SK-N-MC (cell line): ENCODE data around the gene PLPPR4.
"Not testable (repeated sequence)": the region's sequence is repeated elsewhere in the genome, so short reads cannot be mapped to it uniquely, and the experiment has no call there.

ENCODE experiments used
- DNase-seq: peaks from one replicate; pipeline ENCODE4 v3.0.0-alpha.2; 2011; ENCODE audit warnings: low read depth, low spot score
- H3K27ac ChIP-seq: fragments of 200-600 bp; sonication (generic); 2 replicates; pipeline ENCODE4 v1.5.1; 2016; ENCODE audit warnings: mixed run types
- H3K36me3 ChIP-seq: fragments of 200-600 bp; sonication (generic); 2 replicates; pipeline ENCODE4 v1.6.1; 2017; ENCODE audit warnings: antibody characterized with exemption, low read length, mixed read lengths; ENCODE audit not compliant: insufficient read depth
- H3K4me3 ChIP-seq: fragments of 200-600 bp; sonication (generic); 2 replicates; pipeline ENCODE4 v1.5.1; 2016
- H3K9ac ChIP-seq: fragments of 200-600 bp; sonication (generic); 2 replicates; pipeline ENCODE4 v1.8.0; 2017; ENCODE audit warnings: mixed run types, mixed read lengths; ENCODE audit not compliant: insufficient read length
- H3K9me3 ChIP-seq: fragments of 200-600 bp; sonication (generic); 2 replicates; pipeline ENCODE4 v1.6.1; 2017; ENCODE audit warnings: low read depth, mild to moderate bottlenecking, antibody characterized with exemption, low read length, moderate library complexity, mixed read lengths
- EZH2 ChIP-seq: fragments of 200-600 bp; sonication (generic); IDR thresholded peaks from one replicate; pipeline ENCODE4 v1.6.1; 2017; ENCODE audit warnings: antibody characterized with exemption
- FOXP2 ChIP-seq: optimal IDR thresholded peaks from 2 replicates; pipeline ENCODE3; 2011; ENCODE audit warnings: mild to moderate bottlenecking, moderate library complexity; ENCODE audit not compliant: insufficient read depth; ENCODE audit errors: extremely low read length, control extremely low read depth
- POLR2AphosphoS5 ChIP-seq: IDR thresholded peaks from 2 replicates; pipeline ENCODE4 v1.6.1; 2012; ENCODE audit warnings: mild to moderate bottlenecking, low read depth, low read length, borderline replicate concordance

The PLPPR4 gene

DNA sequence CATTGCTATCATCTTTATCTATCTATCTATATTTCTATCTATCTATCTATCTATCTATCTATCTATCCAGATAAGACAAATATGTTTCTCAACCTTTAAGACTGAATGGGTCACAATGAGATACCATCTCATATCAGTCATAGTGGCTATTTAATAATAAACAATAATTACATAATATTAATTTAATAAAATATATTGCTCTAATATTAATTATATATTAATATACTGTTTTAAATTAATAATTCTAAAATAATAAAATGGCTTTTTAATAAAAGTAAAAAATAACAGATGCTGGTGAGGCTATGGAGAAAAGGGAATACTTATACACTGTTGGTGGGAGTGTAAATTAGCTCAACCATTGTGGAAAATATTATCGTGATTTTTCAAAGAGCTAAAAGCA, 13.0 kb upstream of the PLPPR4 start:
- H3K9me3 ChIP-seq: no peaks in the 10 kb centered on the region
- no peak overlapping the region for H3K9ac ChIP-seq
- H3K36me3 ChIP-seq: no peaks in the 10 kb centered on the region
- TF ChIP-seq POLR2AphosphoS5 (no peak), EZH2 (no peak), FOXP2 (no peak)
- H3K27ac ChIP-seq: no peak overlapping the region
- no peak overlapping the region for H3K4me3 ChIP-seq
- no peak for DNase-seq

DNA sequence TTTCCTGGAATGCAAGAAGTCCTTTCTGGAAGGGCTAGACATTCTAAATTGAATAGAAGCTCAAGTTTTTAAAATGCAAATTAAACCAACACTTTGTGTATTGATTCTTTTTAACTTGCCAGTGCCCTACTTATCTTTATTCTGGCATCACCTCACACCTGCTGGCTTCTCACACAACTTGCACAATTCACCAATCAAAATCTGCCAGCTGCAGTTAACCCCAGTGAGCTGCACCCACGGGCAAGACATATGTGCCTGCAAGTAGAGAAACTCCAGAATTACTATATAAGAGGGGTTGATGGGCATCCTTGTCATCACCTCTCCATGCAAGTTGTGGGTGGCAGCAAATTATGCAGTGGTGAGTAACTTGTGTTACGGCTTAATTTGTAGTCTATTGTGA, 11.7 kb upstream of the PLPPR4 start:
- Histone ChIP-seq H3K9me3 (no peaks in the 10 kb centered on the region), H3K9ac (no peak overlapping the region), H3K4me3 (no peak overlapping the region), H3K27ac (no peak overlapping the region), H3K36me3 (no peaks in the 10 kb centered on the region)
- no peak for DNase-seq
- TF ChIP-seq EZH2 (no peak), FOXP2 (no peak), POLR2AphosphoS5 (no peak)

DNA sequence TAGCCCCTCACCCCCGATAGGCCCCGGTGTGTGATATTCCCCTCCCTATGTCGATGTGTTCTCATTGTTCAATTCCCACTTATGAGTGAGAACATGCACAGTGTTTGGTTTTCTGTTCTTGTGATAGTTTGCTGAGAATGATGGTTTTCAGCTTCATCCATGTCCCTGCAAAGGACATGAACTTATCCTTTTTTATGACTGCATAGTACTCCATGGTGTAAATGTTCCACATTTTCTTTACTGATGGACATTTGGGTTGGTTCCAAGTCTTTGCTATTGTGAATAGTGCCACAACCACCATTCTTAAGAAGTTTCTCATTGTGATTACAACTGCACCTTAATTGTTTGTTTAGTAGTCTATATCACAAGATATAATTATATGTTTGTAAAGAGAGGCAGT, 3.9 kb upstream of the PLPPR4 start:
- not testable (repeated sequence) for DNase-seq, H3K27ac ChIP-seq, H3K36me3 ChIP-seq, H3K9ac ChIP-seq, H3K4me3 ChIP-seq, H3K9me3 ChIP-seq

DNA sequence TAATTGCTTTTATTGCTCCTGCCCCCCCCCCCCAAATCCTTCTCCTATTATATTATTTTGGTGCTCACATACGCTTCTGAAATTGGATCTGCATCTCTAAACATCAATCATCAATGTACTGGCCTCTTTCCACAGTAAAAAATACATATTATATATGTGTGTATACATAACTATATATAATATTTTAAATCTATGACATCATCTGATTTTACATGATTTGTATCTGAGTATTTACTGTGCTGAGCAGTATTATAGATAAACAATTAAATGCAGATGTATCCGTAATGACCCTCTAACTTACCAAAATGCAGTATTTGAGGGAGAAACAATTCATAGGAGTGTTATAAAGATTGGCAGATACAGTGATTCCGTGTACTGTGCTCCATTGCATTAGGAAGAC, 832 bp downstream of the PLPPR4 start:
- H3K4me3 ChIP-seq: no peak overlapping the region

DNA sequence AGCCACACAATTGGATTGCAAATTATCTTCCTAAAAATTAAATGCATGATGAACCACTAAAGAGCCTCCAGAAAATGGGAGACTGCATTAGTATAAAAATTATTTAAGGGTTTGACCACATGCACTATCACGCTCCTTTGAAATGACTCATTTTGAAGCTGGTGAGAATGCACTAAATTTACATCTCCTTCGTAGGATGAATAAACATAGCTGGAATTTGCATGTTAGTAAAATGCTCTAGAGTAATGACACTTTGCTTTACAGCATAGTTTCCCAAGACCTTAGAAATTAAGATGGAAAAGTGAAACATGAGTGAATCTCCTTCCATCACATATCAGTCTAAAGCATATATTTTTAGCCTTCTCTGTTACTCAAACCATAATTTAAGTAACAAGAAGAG, 2.4 kb downstream of the PLPPR4 start:
- H3K9ac ChIP-seq: no peak overlapping the region
- TF ChIP-seq EZH2: no peak
- no peak for TF ChIP-seq FOXP2
- TF ChIP-seq POLR2AphosphoS5: no peak
- DNase-seq: no peak
- no peaks in the 10 kb centered on the region for H3K36me3 ChIP-seq
- no peak overlapping the region for H3K4me3 ChIP-seq
- no peaks in the 10 kb centered on the region for H3K9me3 ChIP-seq
- no peak overlapping the region for H3K27ac ChIP-seq

More for the DNA sequence above, 832 bp downstream of the PLPPR4 start:
- Histone ChIP-seq H3K9ac (no peak overlapping the region), H3K9me3 (no peaks in the 10 kb centered on the region), H3K36me3 (no peaks in the 10 kb centered on the region), H3K27ac (no peak overlapping the region)
- no peak for DNase-seq
- TF ChIP-seq FOXP2: no peak
- TF ChIP-seq EZH2: no peak
- TF ChIP-seq POLR2AphosphoS5: no peak

DNA sequence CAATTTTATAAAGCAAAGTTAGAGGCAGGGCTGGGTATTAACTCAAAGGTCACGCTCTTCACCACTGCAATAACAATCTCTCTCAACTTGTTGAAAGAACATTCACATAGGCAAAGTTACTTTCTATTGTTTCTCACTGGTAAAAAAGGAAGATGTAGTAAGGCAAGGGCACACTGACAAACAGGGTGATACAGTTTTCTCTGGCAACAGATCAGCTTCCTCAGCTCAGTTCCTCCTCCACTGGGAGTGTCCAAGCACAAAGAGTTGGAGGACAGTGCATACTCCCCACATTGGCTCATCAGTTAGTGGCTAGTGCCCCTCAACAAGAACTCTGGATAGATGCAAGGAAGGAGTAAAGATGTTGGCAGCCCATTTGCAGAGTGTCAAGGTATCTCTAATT, 3.7 kb downstream of the PLPPR4 start:
- Histone ChIP-seq H3K27ac (no peak overlapping the region), H3K9ac (no peak overlapping the region), H3K9me3 (no peaks in the 10 kb centered on the region), H3K4me3 (no peak overlapping the region), H3K36me3 (no peaks in the 10 kb centered on the region)
- DNase-seq: no peak
- TF ChIP-seq EZH2 (no peak), POLR2AphosphoS5 (no peak), FOXP2 (no peak)

DNA sequence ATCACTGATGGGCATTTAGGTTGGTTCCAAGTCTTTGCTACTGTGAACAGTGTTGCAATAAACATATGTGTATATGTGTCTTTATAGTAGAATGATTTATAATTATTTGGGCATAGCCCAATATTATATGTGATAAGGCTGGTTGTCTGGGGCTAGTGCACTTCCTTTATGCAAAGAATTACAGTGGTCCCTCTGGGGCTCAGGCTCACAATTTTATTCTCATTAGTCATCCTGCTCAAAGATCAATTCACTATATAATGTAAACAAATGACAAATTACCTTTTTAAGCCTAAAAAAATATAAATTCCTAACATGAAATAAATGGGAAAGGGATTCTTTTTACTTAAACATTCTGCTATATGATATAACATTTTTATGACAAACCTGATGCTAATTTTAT, 5.0 kb downstream of the PLPPR4 start:
- TF ChIP-seq EZH2 (no peak), POLR2AphosphoS5 (no peak), FOXP2 (no peak)
- no peak overlapping the region for H3K27ac ChIP-seq

DNA sequence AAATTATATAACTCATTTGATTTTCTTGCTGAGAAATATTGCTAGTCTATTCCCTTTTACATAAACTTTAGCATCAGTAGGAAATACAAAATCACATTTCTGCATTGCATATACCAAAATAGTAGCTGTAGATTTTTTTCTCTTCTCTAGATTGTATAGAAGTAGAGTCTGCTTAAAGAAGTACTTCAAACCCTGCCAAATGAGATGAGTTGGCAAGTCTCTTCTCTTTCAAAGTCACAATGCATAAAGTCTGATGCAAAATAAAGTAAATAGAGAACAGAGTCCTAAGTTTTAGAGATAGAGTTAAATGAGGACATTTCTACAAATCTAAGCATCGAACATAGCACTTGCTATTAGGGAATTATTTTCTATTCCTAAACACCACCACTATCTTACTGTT, 6.4 kb downstream of the PLPPR4 start:
- no peak overlapping the region for H3K4me3 ChIP-seq
- DNase-seq: no peak
- H3K36me3 ChIP-seq: no peaks in the 10 kb centered on the region
- TF ChIP-seq FOXP2: no peak
- TF ChIP-seq EZH2: no peak
- TF ChIP-seq POLR2AphosphoS5: no peak
- no peak overlapping the region for H3K9ac ChIP-seq
- no peaks in the 10 kb centered on the region for H3K9me3 ChIP-seq
- no peak overlapping the region for H3K27ac ChIP-seq

More for the DNA sequence above, 5.0 kb downstream of the PLPPR4 start:
- no peaks in the 10 kb centered on the region for H3K9me3 ChIP-seq
- H3K36me3 ChIP-seq: no peaks in the 10 kb centered on the region
- no peak overlapping the region for H3K4me3 ChIP-seq
- DNase-seq: no peak
- no peak overlapping the region for H3K9ac ChIP-seq

DNA sequence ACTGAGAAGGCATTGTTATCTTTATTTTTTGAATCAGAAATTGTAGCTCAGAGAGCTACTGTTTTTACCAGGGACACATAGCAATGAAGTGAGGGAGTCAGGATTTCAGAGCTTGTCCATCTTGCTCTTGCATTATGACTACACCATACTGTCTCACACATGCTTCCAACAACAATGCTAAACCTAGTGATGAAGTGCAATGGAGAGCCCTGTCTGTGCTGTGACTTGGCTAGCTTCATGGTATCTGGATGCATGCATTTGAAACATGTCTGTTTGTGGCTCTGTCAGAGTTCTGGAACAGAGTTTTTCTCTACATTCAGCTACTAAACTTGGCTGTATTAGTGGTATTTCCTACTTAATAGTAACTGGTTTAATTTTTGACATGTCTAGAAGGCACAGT, 7.0 kb downstream of the PLPPR4 start:
- no peak overlapping the region for H3K4me3 ChIP-seq
- H3K9me3 ChIP-seq: no peaks in the 10 kb centered on the region
- no peak for DNase-seq
- H3K27ac ChIP-seq: no peak overlapping the region
- no peak for TF ChIP-seq POLR2AphosphoS5
- no peak for TF ChIP-seq EZH2
- no peak for TF ChIP-seq FOXP2
- H3K36me3 ChIP-seq: no peaks in the 10 kb centered on the region
- no peak overlapping the region for H3K9ac ChIP-seq

DNA sequence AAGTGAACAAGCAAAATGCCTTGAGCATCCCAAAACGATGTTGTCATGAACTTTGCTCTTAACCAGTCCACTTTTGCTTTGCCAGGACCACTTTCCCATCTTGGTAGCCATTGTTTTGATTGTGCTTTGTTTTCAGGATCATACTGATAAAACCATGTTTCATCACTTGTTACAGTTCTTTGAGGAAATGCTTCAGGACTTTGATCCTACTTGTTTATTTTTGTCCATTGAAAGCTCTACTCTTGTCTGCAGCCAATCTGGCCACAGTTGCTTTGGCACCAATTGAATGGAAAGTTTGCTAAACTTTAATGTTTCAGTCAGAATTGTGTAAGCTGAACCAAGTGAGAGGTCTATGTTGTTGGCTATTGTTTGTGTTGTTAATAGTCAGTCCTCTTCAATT, 12.8 kb downstream of the PLPPR4 start:
- DNase-seq: no peak
- Histone ChIP-seq H3K4me3 (no peak overlapping the region), H3K27ac (no peak overlapping the region), H3K9me3 (no peaks in the 10 kb centered on the region), H3K36me3 (no peaks in the 10 kb centered on the region), H3K9ac (no peak overlapping the region)
- TF ChIP-seq POLR2AphosphoS5 (no peak), FOXP2 (no peak), EZH2 (no peak)

DNA sequence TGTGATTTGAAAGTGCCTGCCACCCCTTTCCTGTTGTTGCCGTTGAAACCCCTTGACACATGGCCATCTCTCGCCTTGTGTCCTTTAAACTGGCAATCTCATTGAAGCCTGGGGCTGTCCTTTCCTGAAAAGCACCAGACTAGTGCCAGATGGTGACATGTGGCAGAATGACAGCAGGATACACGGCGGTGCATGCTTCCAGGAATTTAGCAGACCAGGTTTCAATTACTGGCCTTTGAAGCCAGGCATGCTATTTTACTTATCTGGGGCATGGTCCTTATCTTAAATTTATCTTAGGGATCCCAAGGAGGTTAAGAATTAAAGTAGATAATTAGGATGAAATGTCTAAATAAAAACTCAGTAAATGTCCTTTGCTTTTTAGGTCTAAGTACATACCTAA, 15.2 kb downstream of the PLPPR4 start:
- no peak for DNase-seq
- Histone ChIP-seq H3K9me3 (no peaks in the 10 kb centered on the region), H3K27ac (no peak overlapping the region)

More for the DNA sequence above, 15.2 kb downstream of the PLPPR4 start:
- Histone ChIP-seq H3K4me3 (no peak overlapping the region), H3K36me3 (no peaks in the 10 kb centered on the region), H3K9ac (no peak overlapping the region)
- TF ChIP-seq FOXP2: no peak
